VCaP (cell line): ENCODE results near the gene CDCA7L.
A peak's percentile ranks its signal among the peaks of the same experiment; 100 is the strongest.

Experiments used
- H3K27ac ChIP-seq: fragments of 450-650 bp; 2 replicates; pipeline ENCODE4 v1.5.1; 2017
- CTCF ChIP-seq: fragments of 450-650 bp; conservative IDR thresholded peaks from 2 replicates; pipeline ENCODE4 v1.5.1; 2017; ENCODE audit warnings: mild to moderate bottlenecking, moderate library complexity

Gene CDCA7L

GRCh38 chr7:21945454-21946221, at the start of gene CDCA7L:
TSS of gene CDCA7L (minus strand) at chr7:21945899. CDS start at chr7:21945804, 95 bp downstream.
- no peak for TF ChIP-seq CTCF
- peak within 1 kb of the TSS; percentile 83 for H3K27ac ChIP-seq

GRCh38 chr7:21986096-21986495, 40.4 kb upstream of the CDCA7L start:
- TF ChIP-seq CTCF, result no peak
- H3K27ac ChIP-seq, result no peak overlapping the region

- H3K27ac ChIP-seq, result no peak overlapping the region
- TF ChIP-seq CTCF, result no peak
Measured at GRCh38 chr7:21984042-21984441, 38.3 kb upstream of the CDCA7L start.

GRCh38 chr7:21983056-21983455, 37.4 kb upstream of the CDCA7L start:
- no peak for TF ChIP-seq CTCF
- no peak overlapping the region for H3K27ac ChIP-seq

- H3K27ac ChIP-seq, result no peak overlapping the region; the same call in 1 of the 2 replicates
- TF ChIP-seq CTCF, result no peak
Measured at GRCh38 chr7:21981524-21981923, 35.8 kb upstream of the CDCA7L start.

- no peak for TF ChIP-seq CTCF
- no peak overlapping the region; the same call in 1 of the 2 replicates for H3K27ac ChIP-seq
Measured at GRCh38 chr7:21980926-21981500, 35.3 kb upstream of the CDCA7L start.

- H3K27ac ChIP-seq, result no peak overlapping the region
- TF ChIP-seq CTCF, result no peak
Measured at GRCh38 chr7:21972397-21972784, 26.7 kb upstream of the CDCA7L start.
